Right atrium auricular region (tissue), 2 donors: ENCODE measurements around the gene KIAA0232. TPM values are rescaled to one million over a fixed set of nuclear protein-coding genes. Genes with fewer than 3 reads are reported as not detected.

Source experiments
- DNase-seq: peaks from one replicate; pipeline ENCODE4 v3.0.0-alpha.2; 2019; ENCODE audit warnings: low spot score
- H3K27ac ChIP-seq, 2 donors: fragments of 200-600 bp; sonication (generic); 1 replicate in 1 of 2; 2 replicates in 1 of 2; pipeline ENCODE4 v1.5.1; 2016 to 2019
- H3K27me3 ChIP-seq, 2 donors: fragments of 200-600 bp; sonication (generic); one replicate each; pipeline versions ENCODE4 v1.5.1 to v1.6.0; 2017 to 2019
- H3K36me3 ChIP-seq: fragments of 200-600 bp; sonication (generic); one replicate; pipeline ENCODE4 v1.5.1; 2016
- H3K4me1 ChIP-seq, 2 donors: fragments of 200-600 bp; sonication (generic); one replicate each; pipeline versions ENCODE4 v1.5.1 to v1.6.0; 2017 to 2019
- H3K4me3 ChIP-seq, 2 donors: fragments of 200-600 bp; sonication (generic); 1 replicate in 1 of 2; 2 replicates in 1 of 2; pipeline ENCODE4 v1.5.1; 2017 to 2019; ENCODE audit warnings: mild to moderate bottlenecking in 1 of 2, moderate library complexity in 1 of 2
- H3K9me3 ChIP-seq, 2 donors: fragments of 200-600 bp; sonication (generic); one replicate each; pipeline ENCODE4 v1.5.1; 2019
- total RNA-seq, 2 donors: library from RNA; depleted of rRNA; stranded (reverse); fragments of >200 nt; gene quantifications; one replicate each; pipeline ENCODE4 v1.1.0, GENCODE V29; 2016
- TF ChIP-seq, protein P1 (sequence below), 2 donors: fragments of 200-600 bp; sonication (generic); IDR thresholded peaks; one replicate each; pipeline ENCODE4 v1.5.1; 2019; ENCODE audit warnings: antibody characterized with exemption in 2 of 2

The KIAA0232 gene
- total RNA-seq, 2 donors from 2014 or later, result 47.5 to 69.4 TPM

DNA sequence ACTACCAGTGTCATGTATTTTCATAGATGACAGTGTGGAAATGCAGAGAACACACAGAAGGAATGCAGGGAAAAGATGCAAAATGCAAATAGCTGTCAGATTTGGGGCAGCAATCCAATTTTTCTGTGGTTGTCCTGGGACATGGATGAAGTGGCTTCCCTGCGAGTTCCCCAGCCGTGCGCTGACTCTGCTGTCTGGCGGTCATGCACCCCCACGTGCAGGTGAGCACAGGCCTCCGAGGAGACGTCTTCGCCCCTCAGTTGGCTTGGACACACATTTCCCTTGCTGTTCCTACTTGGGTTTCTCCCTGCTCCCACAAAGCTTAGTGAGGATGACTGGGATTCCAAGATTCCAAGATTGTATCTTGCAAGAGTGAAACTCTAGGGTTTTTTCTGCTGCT is 42.2 kb upstream of the KIAA0232 start:
- TF ChIP-seq, protein P1, sequence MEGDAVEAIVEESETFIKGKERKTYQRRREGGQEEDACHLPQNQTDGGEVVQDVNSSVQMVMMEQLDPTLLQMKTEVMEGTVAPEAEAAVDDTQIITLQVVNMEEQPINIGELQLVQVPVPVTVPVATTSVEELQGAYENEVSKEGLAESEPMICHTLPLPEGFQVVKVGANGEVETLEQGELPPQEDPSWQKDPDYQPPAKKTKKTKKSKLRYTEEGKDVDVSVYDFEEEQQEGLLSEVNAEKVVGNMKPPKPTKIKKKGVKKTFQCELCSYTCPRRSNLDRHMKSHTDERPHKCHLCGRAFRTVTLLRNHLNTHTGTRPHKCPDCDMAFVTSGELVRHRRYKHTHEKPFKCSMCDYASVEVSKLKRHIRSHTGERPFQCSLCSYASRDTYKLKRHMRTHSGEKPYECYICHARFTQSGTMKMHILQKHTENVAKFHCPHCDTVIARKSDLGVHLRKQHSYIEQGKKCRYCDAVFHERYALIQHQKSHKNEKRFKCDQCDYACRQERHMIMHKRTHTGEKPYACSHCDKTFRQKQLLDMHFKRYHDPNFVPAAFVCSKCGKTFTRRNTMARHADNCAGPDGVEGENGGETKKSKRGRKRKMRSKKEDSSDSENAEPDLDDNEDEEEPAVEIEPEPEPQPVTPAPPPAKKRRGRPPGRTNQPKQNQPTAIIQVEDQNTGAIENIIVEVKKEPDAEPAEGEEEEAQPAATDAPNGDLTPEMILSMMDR (IDR thresholded peaks at IDR 0.05), result no peak
- Histone ChIP-seq H3K4me3 (no peak overlapping the region), H3K36me3 (no peaks in the 10 kb centered on the region), H3K27me3 (no peaks in the 10 kb centered on the region), H3K9me3 (no peaks in the 10 kb centered on the region), H3K27ac (no peak overlapping the region), H3K4me1 (no peaks in the 10 kb centered on the region)
- no peak for DNase-seq

DNA sequence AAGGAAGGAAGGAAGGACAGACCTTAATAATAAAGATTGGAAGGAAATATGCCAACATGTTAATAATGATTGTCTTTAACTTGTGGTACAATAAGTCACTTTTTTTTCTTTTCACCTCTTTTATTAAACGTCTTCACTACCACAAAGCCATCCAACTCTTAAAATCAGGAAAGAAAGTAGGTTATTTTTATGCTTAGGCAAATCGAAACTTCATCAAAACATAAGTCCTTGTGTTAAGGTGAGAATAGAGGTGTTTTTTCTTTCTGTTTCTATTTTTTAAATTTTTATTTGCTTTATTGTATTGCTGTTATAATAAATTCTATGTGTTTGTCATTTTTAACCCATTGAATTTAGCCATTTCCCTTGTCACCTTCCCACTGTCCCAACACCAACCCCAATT is 40.0 kb upstream of the KIAA0232 start:
- Histone ChIP-seq H3K4me1 (peaks cover 0 to 14% of the 10 kb centered on the region in 2 donors), H3K27me3 (no peaks in the 10 kb centered on the region), H3K27ac (no peak overlapping the region), H3K4me3 (no peak overlapping the region), H3K36me3 (no peaks in the 10 kb centered on the region), H3K9me3 (no peaks in the 10 kb centered on the region)
- DNase-seq, result no peak
- TF ChIP-seq, protein P1 (IDR thresholded peaks at IDR 0.05), result no peak

DNA sequence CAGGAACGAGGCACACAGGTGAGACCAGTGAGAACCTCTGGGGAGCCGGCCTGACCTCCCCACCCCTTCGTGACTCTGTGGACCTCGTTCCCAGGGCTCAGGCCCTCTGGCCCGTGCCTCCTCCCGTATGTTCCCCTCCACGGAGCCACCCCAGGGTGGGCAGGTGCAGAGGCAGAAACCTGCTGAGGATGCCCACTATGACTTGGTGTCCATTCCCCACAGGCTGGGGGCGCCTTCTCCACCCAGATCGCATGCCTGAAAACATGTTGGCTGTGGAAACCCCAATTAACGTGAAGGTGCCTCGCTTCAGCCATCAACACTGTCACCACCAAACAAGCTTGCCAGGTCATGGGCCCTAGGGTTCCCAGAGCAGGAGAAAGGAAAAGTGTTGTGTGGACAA is 39.5 kb upstream of the KIAA0232 start:
- Histone ChIP-seq H3K4me3 (no peak overlapping the region), H3K36me3 (no peaks in the 10 kb centered on the region), H3K4me1 (peaks cover 0 to 19% of the 10 kb centered on the region in 2 donors), H3K27me3 (no peaks in the 10 kb centered on the region), H3K9me3 (no peaks in the 10 kb centered on the region), H3K27ac (no peak overlapping the region)
- DNase-seq, result no peak
- TF ChIP-seq, protein P1 (IDR thresholded peaks at IDR 0.05), result no peak

DNA sequence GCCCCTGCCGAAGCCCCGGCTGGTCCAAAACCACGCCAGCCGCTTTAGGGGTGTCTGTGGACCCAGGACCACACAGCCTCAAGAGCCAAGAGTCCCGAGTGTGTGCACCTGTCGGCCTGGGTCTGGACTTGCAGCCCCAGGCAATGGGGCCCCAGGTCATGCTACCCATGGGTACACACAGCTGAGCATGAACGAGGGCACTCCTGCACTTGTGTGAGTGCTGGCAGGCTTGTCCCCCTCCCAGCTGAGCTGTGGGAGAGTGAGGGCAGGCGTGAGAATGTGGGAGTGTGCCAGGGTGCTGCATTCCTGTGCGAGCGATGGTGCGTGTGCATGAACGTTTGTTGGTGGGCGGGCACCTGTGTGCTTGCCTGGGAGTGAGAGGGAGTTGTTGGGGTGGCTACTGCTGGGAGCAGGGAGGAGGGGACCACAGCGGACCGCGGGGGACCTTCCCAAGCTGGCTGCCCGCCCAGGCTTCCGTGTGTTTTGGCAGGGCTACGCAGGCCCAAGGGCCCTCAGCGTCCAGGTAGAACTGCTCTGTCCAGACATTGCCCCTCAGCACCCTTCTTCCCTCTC is 35.7 kb upstream of the KIAA0232 start:
- TF ChIP-seq, protein P1 (IDR thresholded peaks at IDR 0.05), result no peak
- DNase-seq, result no peak
- Histone ChIP-seq H3K36me3 (no peaks in the 10 kb centered on the region), H3K4me1 (peaks cover 0 to 36% of the 10 kb centered on the region in 2 donors), H3K27me3 (no peaks in the 10 kb centered on the region), H3K4me3 (no peak overlapping the region), H3K9me3 (no peaks in the 10 kb centered on the region), H3K27ac (peak overlapping the region; percentile 70 to 79)

DNA sequence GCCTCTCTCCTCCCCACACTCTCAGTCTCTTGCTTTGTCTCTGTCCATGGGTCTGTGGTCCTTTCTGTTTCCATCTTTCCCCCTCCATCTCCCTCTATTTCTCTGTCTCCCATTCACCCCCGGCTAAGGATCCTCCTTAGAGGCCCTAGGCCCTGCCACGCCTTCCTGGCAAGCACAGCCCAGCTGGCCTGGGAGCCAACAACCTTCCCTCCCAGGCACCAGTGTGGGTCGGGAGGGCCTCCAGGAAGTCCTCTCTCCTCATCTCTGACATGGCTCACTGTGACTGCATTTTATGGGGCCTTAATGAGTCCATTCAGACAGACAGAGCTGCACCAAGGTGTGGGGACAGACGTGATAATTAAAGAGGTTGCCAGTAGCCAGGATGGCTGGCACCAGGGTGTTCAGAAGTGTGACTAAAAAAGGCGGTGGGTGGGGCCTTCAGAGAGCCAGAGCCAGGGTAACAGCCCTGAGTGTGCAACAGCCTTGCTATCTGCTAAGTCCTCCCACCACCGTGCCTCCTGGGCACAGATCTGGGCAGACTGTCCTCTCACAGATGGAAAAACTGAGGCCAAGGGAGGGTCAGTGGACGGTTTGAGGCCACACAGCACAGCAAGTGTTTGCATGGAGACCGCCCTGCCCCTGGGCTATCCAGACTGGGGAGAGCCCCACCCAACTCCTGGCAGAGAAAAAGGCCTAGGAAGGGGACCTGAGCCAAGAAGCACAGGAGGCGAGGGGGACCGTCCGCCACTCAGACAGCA is 35.1 kb upstream of the KIAA0232 start:
- Histone ChIP-seq H3K27me3 (no peaks in the 10 kb centered on the region), H3K4me3 (no peak overlapping the region), H3K27ac (peak overlapping the region; percentile 70 to 79)

More for the DNA sequence above, 35.1 kb upstream of the KIAA0232 start:
- TF ChIP-seq, protein P1 (IDR thresholded peaks at IDR 0.05), result no peak
- peaks cover 0 to 36% of the 10 kb centered on the region in 2 donors for H3K4me1 ChIP-seq
- no peaks in the 10 kb centered on the region for H3K36me3 ChIP-seq
- no peak for DNase-seq
- no peaks in the 10 kb centered on the region for H3K9me3 ChIP-seq
